Measurements from ENCODE around the gene SYCE3.

SYCE3 gene

DNA sequence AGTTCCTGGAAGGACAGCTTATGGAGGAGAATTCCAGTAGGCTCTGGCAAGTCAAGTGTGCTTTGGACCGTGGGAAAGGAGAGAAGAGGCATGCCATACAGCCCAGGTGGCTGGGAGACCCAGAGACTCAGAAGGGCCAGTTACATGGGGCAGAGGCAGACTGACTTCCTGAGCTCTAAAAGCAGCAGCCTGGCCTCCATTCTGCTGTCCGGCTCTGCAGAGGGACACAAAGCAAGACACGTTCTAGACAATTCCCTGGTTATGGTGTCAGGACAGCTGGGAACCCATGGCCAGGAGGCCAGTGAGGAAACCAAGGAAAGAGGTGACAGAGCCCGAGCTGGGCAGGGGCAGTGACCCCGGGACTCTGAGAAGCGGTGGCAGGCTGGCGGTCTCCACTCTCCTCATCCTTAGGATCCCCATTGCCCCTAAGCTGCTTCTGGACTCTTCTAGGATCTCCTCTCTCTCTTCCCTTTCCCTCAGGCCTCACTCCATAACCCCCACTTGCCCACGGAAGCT is 12.8 kb upstream of the SYCE3 start:
- no peak for DNase-seq

DNA sequence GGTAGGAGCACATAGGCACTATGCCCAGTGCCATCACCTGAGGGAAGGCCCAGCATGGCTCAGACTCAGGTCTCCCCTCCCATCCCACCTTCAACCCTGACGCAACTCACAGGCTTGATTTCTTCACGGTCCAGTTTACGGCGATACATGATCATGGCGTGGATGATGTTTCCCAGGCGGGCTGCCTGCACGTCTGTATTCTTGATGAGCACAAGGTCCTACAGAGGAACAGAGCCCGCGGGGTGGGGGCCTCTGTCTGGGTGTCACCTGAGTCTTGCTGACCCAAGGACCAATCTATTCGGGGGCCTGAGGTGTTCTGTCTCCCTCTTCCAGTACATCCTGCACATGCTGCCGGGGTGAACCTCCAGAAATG is 11.7 kb upstream of the SYCE3 start:
- DNase-seq, result no peak

GRCh38 chr22:50573491-50574382 is 11.0 kb upstream of the SYCE3 start:
- DNase-seq, result no peak

DNA sequence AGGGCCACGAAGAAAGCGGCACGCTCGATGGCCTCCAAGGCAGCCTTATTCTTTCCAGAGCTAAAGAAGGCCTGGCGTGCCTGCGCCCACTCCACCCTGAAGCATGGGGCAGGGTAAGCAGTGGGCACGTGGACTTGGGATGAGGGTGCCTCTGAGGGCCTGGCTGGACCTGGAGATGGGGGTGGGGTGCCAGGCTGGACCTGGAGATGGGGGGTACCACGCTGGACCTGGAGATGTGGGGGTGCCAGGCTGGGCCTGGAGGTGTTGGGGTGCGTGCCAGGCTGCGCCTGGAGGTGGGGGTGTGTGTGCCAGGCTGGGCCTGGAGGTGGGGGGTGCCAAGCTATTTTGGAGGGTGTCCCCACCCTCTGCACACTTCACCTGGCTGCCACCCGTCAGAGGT is 10.2 kb upstream of the SYCE3 start:
- DNase-seq, result no peak

GRCh38 chr22:50571264-50572175 is 8.8 kb upstream of the SYCE3 start:
- no peak for DNase-seq

DNA sequence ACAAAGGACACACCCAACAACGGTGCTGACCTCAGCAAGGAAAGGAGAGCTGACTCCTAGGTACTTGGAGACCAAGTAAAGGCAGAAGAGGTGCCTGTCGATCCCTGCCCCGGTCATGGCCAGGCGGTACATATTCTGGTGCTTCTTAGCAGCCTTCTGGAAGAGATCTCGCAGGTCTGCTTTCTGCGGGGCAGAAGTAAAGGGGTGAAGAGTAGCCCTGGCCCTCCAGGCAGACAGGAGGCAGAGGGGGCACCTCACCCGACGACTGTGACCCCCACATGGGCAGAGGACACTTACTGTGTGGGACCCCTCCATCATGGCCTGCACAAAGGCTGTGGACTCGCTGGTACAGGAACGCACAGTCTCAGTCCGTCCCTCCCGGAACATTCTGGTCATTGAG is 8.1 kb upstream of the SYCE3 start:
- DNase-seq, result no peak

GRCh38 chr22:50569896-50570535 is 7.3 kb upstream of the SYCE3 start:
- DNase-seq, result no peak

- DNase-seq, result no peak
Observed at GRCh38 chr22:50569041-50569459, 6.3 kb upstream of the SYCE3 start.

DNA sequence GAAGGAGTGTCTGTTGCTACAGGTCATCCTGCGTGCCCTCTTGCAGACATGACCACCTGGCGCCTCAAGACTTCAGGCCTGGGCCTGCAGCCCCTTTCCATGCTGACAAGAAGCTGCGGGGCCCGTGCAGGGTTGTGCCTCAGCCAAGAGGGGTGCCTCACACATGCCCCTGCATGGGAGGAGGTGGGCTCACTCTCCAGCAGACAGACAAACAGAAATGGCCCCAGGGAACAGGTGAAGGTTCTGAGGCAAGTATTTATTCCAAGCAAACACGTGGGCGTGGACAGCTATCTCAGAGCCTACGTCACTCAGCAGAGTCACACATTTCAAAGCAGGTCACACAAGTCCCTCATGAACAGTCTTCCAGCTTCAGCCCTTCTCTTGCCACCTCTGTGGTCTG is 5.9 kb upstream of the SYCE3 start:
- DNase-seq, result no peak

- DNase-seq, result no peak
Observed at GRCh38 chr22:50567721-50568252, 5.1 kb upstream of the SYCE3 start.

DNA sequence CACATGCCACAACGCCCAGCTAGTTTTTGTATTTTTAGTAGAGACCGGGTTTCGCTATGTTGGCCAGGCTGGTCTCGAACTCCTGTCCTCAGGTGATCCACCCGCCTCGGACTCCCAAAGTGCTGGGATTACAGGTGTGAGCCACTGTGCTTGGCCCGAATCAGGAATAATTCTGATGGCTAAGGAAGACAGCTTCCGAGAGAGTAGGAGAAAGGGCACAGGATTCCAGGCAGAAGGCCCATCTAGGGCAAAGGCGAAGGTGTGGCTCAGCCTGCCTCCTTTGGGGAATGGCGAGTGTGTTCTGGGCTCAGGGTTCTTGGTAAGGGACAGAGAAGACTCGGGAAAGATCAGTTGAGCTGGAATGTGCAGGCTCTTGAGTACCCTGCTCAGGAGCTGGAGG is 1.6 kb upstream of the SYCE3 start:
- DNase-seq, result no peak

DNA sequence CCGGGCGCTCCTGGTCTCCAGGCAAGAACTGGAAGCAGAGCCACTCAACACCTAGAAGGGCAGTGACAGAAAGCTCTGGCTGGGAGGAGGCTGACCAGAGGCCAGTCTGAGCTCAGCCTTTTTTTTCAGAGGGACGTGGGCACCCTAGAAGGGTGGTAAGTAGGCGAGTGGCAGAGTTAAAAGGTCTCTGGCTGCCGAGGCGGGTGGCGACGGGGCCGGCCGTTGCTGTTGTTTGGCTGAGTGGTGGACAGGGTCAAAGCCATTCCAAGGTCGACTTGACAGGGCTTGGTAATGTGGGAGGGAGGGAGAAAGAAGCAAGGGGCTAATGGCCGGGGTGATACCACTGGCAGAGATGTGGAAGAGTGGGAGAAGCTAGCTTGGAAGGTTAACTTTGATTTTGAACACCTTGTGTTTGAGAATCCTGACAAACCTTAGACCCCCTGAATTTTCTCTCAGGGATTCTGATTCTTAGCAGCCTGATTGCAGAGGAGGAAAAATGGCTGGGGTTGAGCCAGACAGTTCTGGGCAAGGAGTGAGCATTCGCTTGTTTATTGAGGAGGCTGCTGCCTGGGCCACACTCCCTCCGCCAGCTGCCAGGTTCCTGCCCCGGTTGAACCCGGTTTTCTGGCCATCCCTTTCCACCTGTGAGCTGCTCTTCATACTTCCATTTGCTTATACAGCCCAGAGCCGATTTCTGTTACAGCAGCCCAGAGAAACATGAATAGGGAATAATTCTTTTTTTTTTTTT is 868 bp upstream of the SYCE3 start:
- DNase-seq, result no peak

- DNase-seq, result no peak
Observed at GRCh38 chr22:50561401-50562358, 1.0 kb downstream of the SYCE3 start.

- DNase-seq, result no peak
Observed at GRCh38 chr22:50560034-50560433, 2.7 kb downstream of the SYCE3 start.

GRCh38 chr22:50556703-50557102 is 6.0 kb downstream of the SYCE3 start:
- DNase-seq, result no peak

DNA sequence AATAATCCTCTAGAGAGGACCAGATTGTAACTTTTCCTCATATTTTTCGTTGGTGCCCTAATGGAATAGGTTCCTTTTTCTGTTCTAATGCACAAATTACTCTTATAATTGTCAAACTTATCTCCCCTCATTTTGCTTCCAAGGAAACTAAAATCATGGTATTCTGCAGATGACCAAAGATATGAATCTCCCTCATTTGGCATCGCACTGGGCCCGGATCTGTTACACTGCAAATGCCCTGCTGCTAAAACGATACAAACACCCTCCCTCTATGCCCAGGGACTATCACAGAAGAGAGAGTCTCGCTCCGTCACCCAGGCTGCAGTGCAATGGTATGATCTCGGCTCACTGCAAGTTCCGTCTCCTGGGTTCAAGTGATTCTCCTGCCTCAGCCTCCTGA is 9.4 kb downstream of the SYCE3 start:
- no peak for DNase-seq

- DNase-seq, result no peak
Observed at GRCh38 chr22:50551160-50551752, 11.5 kb downstream of the SYCE3 start.

DNA sequence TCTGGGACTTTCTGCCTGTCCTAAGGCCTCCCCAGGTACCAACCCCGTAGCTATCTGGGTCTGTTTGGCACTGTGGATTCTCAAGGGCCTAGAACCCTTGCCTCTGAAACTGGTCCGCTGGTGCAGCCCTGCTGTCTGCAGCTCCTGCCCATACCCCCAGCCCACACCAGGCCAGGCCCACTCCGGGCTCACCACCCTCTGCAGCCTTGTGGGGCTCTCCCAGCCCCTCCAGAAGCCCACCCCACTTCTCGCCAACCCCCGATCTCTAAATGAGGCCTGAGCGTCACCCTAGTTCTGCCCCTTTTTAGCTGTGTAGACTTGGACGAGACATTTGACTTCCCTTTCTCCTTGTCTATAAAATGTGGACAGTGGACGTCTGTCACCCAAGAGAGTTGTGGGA is 12.3 kb downstream of the SYCE3 start:
- DNase-seq, result no peak

DNA sequence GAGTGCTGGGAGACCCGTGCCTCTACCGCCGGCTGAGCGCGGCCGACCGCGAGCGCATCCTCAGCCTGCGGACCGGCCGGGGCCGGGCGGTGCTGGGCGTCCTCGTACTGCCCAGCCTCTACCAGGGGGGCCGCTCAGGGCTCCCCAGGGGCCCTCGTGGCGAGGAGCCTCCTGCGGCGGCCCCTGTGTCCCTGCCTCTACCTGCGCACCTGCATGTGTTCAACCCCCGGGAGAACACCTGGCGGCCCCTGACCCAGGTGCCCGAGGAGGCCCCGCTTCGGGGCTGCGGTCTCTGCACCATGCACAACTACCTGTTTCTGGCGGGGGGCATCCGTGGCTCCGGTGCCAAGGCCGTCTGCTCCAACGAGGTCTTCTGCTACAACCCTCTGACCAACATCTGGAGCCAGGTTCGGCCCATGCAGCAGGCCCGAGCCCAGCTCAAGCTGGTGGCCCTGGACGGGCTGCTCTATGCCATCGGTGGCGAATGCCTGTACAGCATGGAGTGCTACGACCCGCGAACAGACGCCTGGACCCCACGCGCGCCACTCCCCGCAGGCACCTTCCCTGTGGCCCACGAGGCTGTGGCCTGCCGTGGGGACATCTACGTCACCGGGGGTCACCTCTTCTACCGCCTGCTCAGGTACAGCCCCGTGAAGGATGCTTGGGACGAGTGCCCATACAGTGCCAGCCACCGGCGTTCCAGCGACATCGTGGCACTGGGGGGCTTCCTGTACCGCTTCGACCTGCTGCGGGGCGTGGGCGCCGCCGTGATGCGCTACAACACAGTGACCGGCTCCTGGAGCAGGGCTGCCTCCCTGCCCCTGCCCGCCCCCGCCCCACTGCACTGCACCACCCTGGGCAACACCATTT is 13.6 kb downstream of the SYCE3 start:
- DNase-seq, result no peak

Data from fibroblast of skin of scalp (primary cell).